ENCODE data around the gene CLK3.

The CLK3 gene

DNA sequence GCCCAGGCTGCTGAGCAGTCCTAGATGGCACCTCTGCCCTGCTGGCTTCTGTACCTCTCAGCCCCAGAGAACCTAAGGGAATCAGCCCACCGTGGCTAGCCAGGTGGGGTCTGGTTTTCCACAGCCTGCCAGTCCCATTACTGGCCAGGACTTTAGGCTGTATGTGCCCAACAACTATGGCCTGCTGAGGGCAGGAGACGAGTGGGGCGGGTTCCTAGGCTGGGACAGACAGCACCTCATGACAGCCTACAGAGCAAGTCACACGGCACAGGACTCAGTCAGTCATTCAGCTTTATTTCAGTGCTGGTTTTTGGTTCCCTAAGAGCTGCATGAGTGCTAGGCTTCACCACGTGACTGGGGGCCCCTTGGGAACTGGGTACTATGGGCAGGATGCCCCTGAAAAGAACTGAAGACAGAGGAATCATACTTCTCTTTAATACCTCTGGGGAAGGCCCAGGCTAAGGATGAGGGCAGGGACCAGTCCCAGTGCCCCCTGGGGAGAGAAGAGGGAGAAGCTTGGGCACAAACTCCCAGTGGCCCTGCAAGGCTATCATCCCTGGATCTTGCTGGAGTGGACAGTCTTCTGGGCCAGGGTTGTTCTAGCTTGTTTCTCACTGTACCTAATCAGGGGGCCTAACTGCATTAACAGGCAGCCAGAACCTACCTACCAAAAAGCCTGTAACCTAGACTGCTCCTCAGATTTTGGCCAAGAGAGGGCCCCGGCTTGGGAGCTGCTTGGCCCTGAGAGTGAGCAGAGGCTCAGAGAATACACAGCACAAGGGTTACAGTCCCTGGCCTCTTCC lies 14.8 kb downstream of the CLK3 start:
- Histone ChIP-seq H3K9me3 (ENCODE audit: insufficient read depth, low read length) (no peaks in the 10 kb centered on the region), H4K20me1 (ENCODE audit: low read depth, low read length) (no peaks in the 10 kb centered on the region), H3K4me2 (ENCODE audit: low read depth, low read length, poor library complexity, severe bottlenecking) (no peak overlapping the region), H3K36me3 (ENCODE audit: low read length) (no peaks in the 10 kb centered on the region), H3K9me2 (replicated peaks; ENCODE audit: insufficient read depth, low read length) (no peaks in the 10 kb centered on the region), H3K79me2 (ENCODE audit: insufficient read depth, low read length) (no peaks in the 10 kb centered on the region), H3K4me3 (ENCODE audit: insufficient read depth, low read length, poor library complexity, severe bottlenecking) (no peak overlapping the region), H3K9ac (ENCODE audit: low read length) (no peak overlapping the region), H2AFZ (ENCODE audit: low read depth, low read length, severe bottlenecking) (no peak overlapping the region), H3F3A (ENCODE audit: insufficient read depth) (no peaks in the 10 kb centered on the region), H3K27ac (ENCODE audit: low read depth, low read length) (no peak overlapping the region), H3K27me3 (ENCODE audit: low read length) (no peaks in the 10 kb centered on the region)
- TF ChIP-seq, protein P1, sequence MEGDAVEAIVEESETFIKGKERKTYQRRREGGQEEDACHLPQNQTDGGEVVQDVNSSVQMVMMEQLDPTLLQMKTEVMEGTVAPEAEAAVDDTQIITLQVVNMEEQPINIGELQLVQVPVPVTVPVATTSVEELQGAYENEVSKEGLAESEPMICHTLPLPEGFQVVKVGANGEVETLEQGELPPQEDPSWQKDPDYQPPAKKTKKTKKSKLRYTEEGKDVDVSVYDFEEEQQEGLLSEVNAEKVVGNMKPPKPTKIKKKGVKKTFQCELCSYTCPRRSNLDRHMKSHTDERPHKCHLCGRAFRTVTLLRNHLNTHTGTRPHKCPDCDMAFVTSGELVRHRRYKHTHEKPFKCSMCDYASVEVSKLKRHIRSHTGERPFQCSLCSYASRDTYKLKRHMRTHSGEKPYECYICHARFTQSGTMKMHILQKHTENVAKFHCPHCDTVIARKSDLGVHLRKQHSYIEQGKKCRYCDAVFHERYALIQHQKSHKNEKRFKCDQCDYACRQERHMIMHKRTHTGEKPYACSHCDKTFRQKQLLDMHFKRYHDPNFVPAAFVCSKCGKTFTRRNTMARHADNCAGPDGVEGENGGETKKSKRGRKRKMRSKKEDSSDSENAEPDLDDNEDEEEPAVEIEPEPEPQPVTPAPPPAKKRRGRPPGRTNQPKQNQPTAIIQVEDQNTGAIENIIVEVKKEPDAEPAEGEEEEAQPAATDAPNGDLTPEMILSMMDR (IDR thresholded peaks at IDR 0.05; ENCODE audit: insufficient read depth, low read length, poor library complexity, severe bottlenecking), result no peak
- no peak for TF ChIP-seq EZH2phosphoT487 (conservative IDR thresholded peaks at IDR 0.05; ENCODE audit: low read length)

- Histone ChIP-seq H3F3A (ENCODE audit: insufficient read depth) (no peaks in the 10 kb centered on the region), H4K20me1 (ENCODE audit: low read depth, low read length) (no peaks in the 10 kb centered on the region), H3K9me3 (ENCODE audit: insufficient read depth, low read length) (no peaks in the 10 kb centered on the region), H3K27ac (ENCODE audit: low read depth, low read length) (no peak overlapping the region), H3K9me2 (replicated peaks; ENCODE audit: insufficient read depth, low read length) (no peaks in the 10 kb centered on the region), H3K36me3 (ENCODE audit: low read length) (no peaks in the 10 kb centered on the region), H3K79me2 (ENCODE audit: insufficient read depth, low read length) (no peaks in the 10 kb centered on the region), H3K4me2 (ENCODE audit: low read depth, low read length, poor library complexity, severe bottlenecking) (no peak overlapping the region), H3K4me3 (ENCODE audit: insufficient read depth, low read length, poor library complexity, severe bottlenecking) (no peak overlapping the region), H3K9ac (ENCODE audit: low read length) (no peak overlapping the region), H3K27me3 (ENCODE audit: low read length) (no peaks in the 10 kb centered on the region), H2AFZ (ENCODE audit: low read depth, low read length, severe bottlenecking) (no peak overlapping the region)
- TF ChIP-seq, protein P1 (IDR thresholded peaks at IDR 0.05; ENCODE audit: insufficient read depth, low read length, poor library complexity, severe bottlenecking), result no peak
- TF ChIP-seq EZH2phosphoT487 (conservative IDR thresholded peaks at IDR 0.05; ENCODE audit: low read length), result no peak
Observed at GRCh38 chr15:74631087-74631385, 15.4 kb downstream of the CLK3 start.

DNA sequence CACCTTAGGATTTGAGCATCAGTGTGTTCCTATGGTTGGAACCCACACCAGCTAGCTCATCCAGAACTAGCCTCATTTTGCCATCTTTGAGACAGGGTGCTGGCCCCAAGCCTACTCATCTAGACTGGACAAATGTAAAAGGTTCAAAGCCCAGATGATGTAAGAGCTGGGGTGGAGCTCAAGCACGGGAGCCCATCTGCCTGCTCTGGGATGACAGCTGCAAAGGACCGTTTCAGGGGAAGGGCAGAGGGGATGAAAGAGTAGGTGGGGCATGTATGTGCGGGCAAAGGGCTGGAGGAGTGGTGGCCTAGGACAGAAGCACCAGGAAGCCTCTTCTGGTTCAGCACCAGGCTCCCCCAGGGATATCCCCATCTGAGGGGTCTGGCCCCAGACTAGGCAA lies 15.8 kb downstream of the CLK3 start:
- TF ChIP-seq, protein P1 (IDR thresholded peaks at IDR 0.05; ENCODE audit: insufficient read depth, low read length, poor library complexity, severe bottlenecking), result no peak
- no peak for TF ChIP-seq EZH2phosphoT487 (conservative IDR thresholded peaks at IDR 0.05; ENCODE audit: low read length)
- H3F3A ChIP-seq (ENCODE audit: insufficient read depth), result no peaks in the 10 kb centered on the region
- no peak overlapping the region for H3K27ac ChIP-seq (ENCODE audit: low read depth, low read length)
- no peaks in the 10 kb centered on the region for H3K79me2 ChIP-seq (ENCODE audit: insufficient read depth, low read length)
- H3K36me3 ChIP-seq (ENCODE audit: low read length), result no peaks in the 10 kb centered on the region
- no peak overlapping the region for H3K4me3 ChIP-seq (ENCODE audit: insufficient read depth, low read length, poor library complexity, severe bottlenecking)
- H4K20me1 ChIP-seq (ENCODE audit: low read depth, low read length), result no peaks in the 10 kb centered on the region
- H2AFZ ChIP-seq (ENCODE audit: low read depth, low read length, severe bottlenecking), result no peak overlapping the region
- no peak overlapping the region for H3K9ac ChIP-seq (ENCODE audit: low read length)
- no peaks in the 10 kb centered on the region for H3K9me3 ChIP-seq (ENCODE audit: insufficient read depth, low read length)
- H3K9me2 ChIP-seq (replicated peaks; ENCODE audit: insufficient read depth, low read length), result no peaks in the 10 kb centered on the region
- no peak overlapping the region for H3K4me2 ChIP-seq (ENCODE audit: low read depth, low read length, poor library complexity, severe bottlenecking)
- no peaks in the 10 kb centered on the region for H3K27me3 ChIP-seq (ENCODE audit: low read length)
